HepG2 (cell line): ENCODE results near the gene MTCL1. TPM values are rescaled to one million over a fixed set of nuclear protein-coding genes. Genes with fewer than 3 reads are reported as not detected.

Experiments used
- ATAC-seq: fragments of 200-7000 bp; cut with Tn5 transposase; 3 replicates; pipeline ENCODE4 v1.9.1; 2020; ENCODE audit warnings: mild to moderate bottlenecking, moderate library complexity
- BruUV-seq: library from RNA; stranded (reverse); fragments of 400-500 nt; replicated peaks from 2 replicates; lab custom pipeline; 2021; lab: Mats Ljungman, UMichigan
- CTCF ChIA-PET: fragments of 300-600 bp; formaldehyde crosslinking; extraction: SDS; loops from one replicate; lab custom pipeline; 2021; ENCODE audit warnings: low total read pairs, inconsistent platforms, low intra/inter-chr PET ratio; lab: Yijun Ruan, JAX
- POLR2A ChIA-PET: fragments of 350-600 bp; sonication (Branson Sonifier 250); formaldehyde crosslinking; loops from one replicate; lab custom pipeline; 2020; ENCODE audit warnings: antibody characterized with exemption, inconsistent platforms; lab: Yijun Ruan, JAX
- DNase-seq: peaks from one replicate; pipeline ENCODE4 v3.0.0-alpha.2; 2015; ENCODE audit warnings: low spot score
- FAIRE-seq: peaks from 3 replicates; lab custom pipeline; 2011; peaks lifted over from hg19 to GRCh38; lab: Jason Lieb, UNC
- H2AFZ ChIP-seq: one replicate; pipeline ENCODE4 v1.6.1; 2011; ENCODE audit warnings: low read length, inconsistent platforms
- H3K27ac ChIP-seq: fragments of 300-600 bp; 3 replicates; pipeline ENCODE4 v1.8.0; 2011; ENCODE audit warnings: mixed run types, mild to moderate bottlenecking, mixed read lengths, low read length, inconsistent platforms; ENCODE audit not compliant: insufficient read depth; ENCODE audit errors: extremely low read length
- H3K27me3 ChIP-seq, 2 experiments: fragments of 200-600 bp in 1 of 2; 2 replicates in 1 of 2; 3 replicates in 1 of 2; pipeline versions ENCODE4 v1.6.0 to v1.8.0; 2011; ENCODE audit warnings: low read length in 2 of 2, mild to moderate bottlenecking in 2 of 2, moderate library complexity in 2 of 2, inconsistent platforms in 1 of 2; ENCODE audit not compliant: insufficient read depth in 2 of 2, control insufficient read depth in 1 of 2
- H3K36me3 ChIP-seq, 2 experiments: fragments of 200-600 bp in 1 of 2; replicated peaks in 1 of 2; 2 replicates in 1 of 2; 3 replicates in 1 of 2; pipeline versions ENCODE4 v1.5.1 to v1.8.0; 2011; ENCODE audit warnings: low read length in 2 of 2, inconsistent platforms in 1 of 2; ENCODE audit not compliant: insufficient read depth in 2 of 2, control insufficient read depth in 1 of 2
- H3K4me1 ChIP-seq: 2 replicates; pipeline ENCODE4 v1.5.1; 2012; ENCODE audit warnings: low read length, inconsistent platforms; ENCODE audit not compliant: insufficient read depth
- H3K4me2 ChIP-seq: 2 replicates; pipeline ENCODE4 v1.6.0; 2011; ENCODE audit warnings: low read depth, low read length, inconsistent platforms
- H3K4me3 ChIP-seq, 3 experiments: fragments of 200-600 bp in 1 of 3; sonication (generic), shearing (Covaris generic) in 1 of 3; replicated peaks in 1 of 3; 2 replicates each; pipeline ENCODE4 v1.5.1; 2011 to 2016; ENCODE audit warnings: low read length in 3 of 3, inconsistent platforms in 2 of 3, low read depth in 2 of 3, mild to moderate bottlenecking in 2 of 3, control low read depth in 1 of 3, mixed read lengths in 1 of 3; ENCODE audit not compliant: insufficient read depth in 1 of 3
- H3K79me2 ChIP-seq: one replicate; pipeline ENCODE4 v1.6.1; 2011; ENCODE audit warnings: low read length, inconsistent platforms; ENCODE audit not compliant: insufficient read depth
- H3K9ac ChIP-seq: 2 replicates; pipeline ENCODE4 v1.6.0; 2011; ENCODE audit warnings: mild to moderate bottlenecking, low read depth, low read length, inconsistent platforms; ENCODE audit not compliant: insufficient read depth
- H3K9me3 ChIP-seq: 2 replicates; pipeline ENCODE4 v1.5.1; 2012; ENCODE audit warnings: mild to moderate bottlenecking, low read length
- H4K20me1 ChIP-seq: 2 replicates; pipeline ENCODE4 v1.6.0; 2011; ENCODE audit warnings: inconsistent platforms, mild to moderate bottlenecking, low read length, moderate library complexity; ENCODE audit not compliant: insufficient read depth
- ATF7-NPFF ChIP-seq: sonication (generic); formaldehyde crosslinking; IDR thresholded peaks from 2 replicates; pipeline ENCODE4 v1.8.1; 2023; ENCODE audit warnings: mild to moderate bottlenecking, low read depth, missing genetic modification reagents, moderate library complexity
- CREM ChIP-seq, 2 experiments: sonication (generic) in 1 of 2; formaldehyde crosslinking in 1 of 2; IDR thresholded peaks; 2 replicates each; pipeline versions ENCODE4 v1.4.0 to v1.6.1; 2016 to 2020; ENCODE audit warnings: antibody characterized with exemption in 1 of 2, mild to moderate bottlenecking in 1 of 2, missing genetic modification reagents in 1 of 2
- ESRRA ChIP-seq: sonication (generic); formaldehyde crosslinking; IDR thresholded peaks from 2 replicates; pipeline ENCODE4 v1.5.1; 2020; ENCODE audit warnings: mild to moderate bottlenecking, low read depth, missing genetic modification reagents
- EZH2 ChIP-seq: conservative IDR thresholded peaks from 2 replicates; pipeline ENCODE4 v1.6.1; 2012; ENCODE audit warnings: mild to moderate bottlenecking, low read depth, low read length, moderate library complexity
- GATAD1 ChIP-seq: IDR thresholded peaks from 2 replicates; pipeline ENCODE4 v1.6.1; 2016; ENCODE audit warnings: missing genetic modification reagents, missing compliant biosample characterization
- GPN1 ChIP-seq: sonication (generic); formaldehyde crosslinking; IDR thresholded peaks from 2 replicates; pipeline ENCODE4 v1.5.1; 2020; ENCODE audit warnings: missing genetic modification reagents, borderline replicate concordance
- KDM3A ChIP-seq: IDR thresholded peaks from 2 replicates; pipeline ENCODE4 v1.6.1; 2018; ENCODE audit warnings: low read depth, missing compliant biosample characterization
- NFE2L1 ChIP-seq: sonication (generic); formaldehyde crosslinking; IDR thresholded peaks from 2 replicates; pipeline ENCODE4 v1.4.0; 2020; ENCODE audit warnings: missing genetic modification reagents, mild to moderate bottlenecking, borderline replicate concordance
- PAWR ChIP-seq: sonication (generic); formaldehyde crosslinking; IDR thresholded peaks from 2 replicates; pipeline ENCODE4 v1.4.0; 2020; ENCODE audit warnings: missing genetic modification reagents, mild to moderate bottlenecking, borderline replicate concordance
- RXRA ChIP-seq: sonication (generic); formaldehyde crosslinking; IDR thresholded peaks from 2 replicates; pipeline ENCODE4 v1.5.1; 2020; ENCODE audit warnings: missing genetic modification reagents
- TOE1 ChIP-seq: sonication (generic); formaldehyde crosslinking; IDR thresholded peaks from 2 replicates; pipeline ENCODE4 v1.4.0; 2020; ENCODE audit warnings: mild to moderate bottlenecking, missing genetic modification reagents
- XRCC5 ChIP-seq: fragments of 200-400 bp; formaldehyde crosslinking; optimal IDR thresholded peaks from 2 replicates; pipeline ENCODE3; 2017; ENCODE audit warnings: mild to moderate bottlenecking, low read length
- ZNF451 ChIP-seq: sonication (generic); formaldehyde crosslinking; IDR thresholded peaks from 2 replicates; pipeline ENCODE4 v1.5.0; 2020; ENCODE audit warnings: mild to moderate bottlenecking, missing genetic modification reagents
- ZNF644 ChIP-seq: IDR thresholded peaks from 2 replicates; pipeline ENCODE4 v1.6.1; 2016; ENCODE audit warnings: low read depth
- ZNF652 ChIP-seq: IDR thresholded peaks from 2 replicates; pipeline ENCODE4 v1.6.1; 2016; ENCODE audit warnings: low read depth, borderline replicate concordance
- ZNF703 ChIP-seq: sonication (generic); formaldehyde crosslinking; IDR thresholded peaks from 2 replicates; pipeline ENCODE4 v1.5.1; 2020; ENCODE audit warnings: missing genetic modification reagents, mild to moderate bottlenecking, moderate library complexity, borderline replicate concordance
- ZNF761 ChIP-seq: sonication (generic); formaldehyde crosslinking; conservative IDR thresholded peaks from 2 replicates; pipeline ENCODE4 v1.4.0; 2020; ENCODE audit warnings: mild to moderate bottlenecking, missing genetic modification reagents
- ZNF878 ChIP-seq: sonication (generic); formaldehyde crosslinking; IDR thresholded peaks from 2 replicates; pipeline ENCODE4 v1.8.1; 2023; ENCODE audit warnings: mild to moderate bottlenecking, missing genetic modification reagents, moderate library complexity
- WGBS: methylation state at CpG from one replicate; pipeline ENCODE4 v1.1.6; 2017; ENCODE audit warnings: low lambda C conversion rate; 5-methylcytosine and 5-hydroxymethylcytosine counted together
- in situ Hi-C: cut with HindIII; loops from 2 replicates; pipeline ENCODE4 v1.10.0; 2017; ENCODE audit warnings: low pct_unique_long_range_greater_than_20kb; ENCODE audit not compliant: extremely low pct_ligation_motif_present
- intact Hi-C: fragments of 100-400 bp; cut with micrococcal nuclease; formaldehyde crosslinking; loops from one replicate; pipeline ENCODE4 v1.10.0; 2022; ENCODE audit not compliant: unreplicated experiment
- polyA plus RNA-seq, 8 experiments: library from polyadenylated mRNA; depleted of rRNA in 3 of 8; stranded (reverse) in 7 of 8; unstranded in 1 of 8; fragments of >200 nt; fragmentation: Illumina TruSeq in 4 of 8; extraction: Trizol in 4 of 8; gene quantifications; 2 replicates each; pipeline versions ENCODE4 v1.2.1 to v1.2.3, GENCODE V29; 2011 to 2016; ENCODE audit warnings: low read depth in 4 of 8, missing spikeins in 1 of 8, mixed read lengths in 1 of 8; ENCODE audit not compliant: insufficient read depth in 1 of 8
- total RNA-seq, 5 experiments: library from RNA; depleted of rRNA; stranded (reverse); fragments of >200 nt; fragmentation: Illumina TruSeq; extraction: Trizol; gene quantifications; 2 replicates each; pipeline ENCODE4 v1.2.3, GENCODE V29; 2016; ENCODE audit warnings: low read depth in 1 of 5
- TF ChIP-seq, protein P1 (sequence below): sonication (generic); formaldehyde crosslinking; IDR thresholded peaks from 2 replicates; pipeline ENCODE4 v1.4.0; 2020; ENCODE audit warnings: missing genetic modification reagents
- TF ChIP-seq, protein P2 (sequence below): sonication (generic); formaldehyde crosslinking; IDR thresholded peaks from 2 replicates; pipeline ENCODE4 v1.8.0; 2022; ENCODE audit warnings: mild to moderate bottlenecking, missing genetic modification reagents, moderate library complexity

MTCL1 gene
- total and polyA plus RNA-seq, 2 of the 13 experiments (the other 11 are each of a cell fraction or from before 2014, with no cell fraction given): 3.1 to 3.2 TPM

DNA sequence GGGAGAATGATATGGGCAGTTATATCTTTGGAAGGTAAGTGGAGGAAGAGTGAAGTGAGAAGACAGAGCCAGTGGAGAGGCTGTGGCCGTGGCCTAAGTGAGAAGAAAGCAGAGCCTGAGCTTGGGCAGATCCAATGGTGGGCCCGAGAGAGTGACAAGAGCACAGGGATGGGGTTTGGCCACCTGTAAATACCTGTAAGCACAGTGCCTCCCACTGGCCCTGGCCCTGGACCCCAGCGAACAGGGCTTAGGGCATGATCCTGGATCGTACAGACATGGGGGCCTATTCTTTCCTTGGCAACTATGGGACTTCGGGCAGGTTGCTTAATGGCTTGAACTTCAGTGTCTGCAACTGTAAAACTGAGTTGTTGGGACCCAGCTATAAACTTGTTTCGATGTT lies 44.1 kb downstream of the MTCL1 start:
- ChIA-PET POLR2A (no interaction called here), CTCF (no interaction called here)
- Histone ChIP-seq H3K4me1 (no peaks in the 10 kb centered on the region), H3K9ac (no peak overlapping the region), H2AFZ (no peak overlapping the region), H3K36me3 (peaks cover 0 to 3% of the 10 kb centered on the region in 2 experiments; a peak in 1 of 5 replicates), H3K27ac (no peak overlapping the region), H3K27me3 (peaks cover 0 to 1% of the 10 kb centered on the region in 2 experiments; a peak in 1 of 5 replicates), H3K79me2 (no peaks in the 10 kb centered on the region), H3K9me3 (no peaks in the 10 kb centered on the region), H3K4me3 (no peak overlapping the region), H4K20me1 (no peaks in the 10 kb centered on the region), H3K4me2 (no peak overlapping the region)
- FAIRE-seq (no peak), ATAC-seq (no peak), DNase-seq (no peak)
- TF ChIP-seq XRCC5: no peak
- TF ChIP-seq RXRA (CRISPR knock-in tag): no peak
- TF ChIP-seq ZNF878 (CRISPR knock-in tag): no peak
- TF ChIP-seq CREM (IDR thresholded peaks at IDR 0.05): no peak
- no peak for TF ChIP-seq CREM (CRISPR knock-in tag; IDR thresholded peaks at IDR 0.05)
- TF ChIP-seq, protein P1, sequence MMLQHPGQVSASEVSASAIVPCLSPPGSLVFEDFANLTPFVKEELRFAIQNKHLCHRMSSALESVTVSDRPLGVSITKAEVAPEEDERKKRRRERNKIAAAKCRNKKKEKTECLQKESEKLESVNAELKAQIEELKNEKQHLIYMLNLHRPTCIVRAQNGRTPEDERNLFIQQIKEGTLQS (CRISPR knock-in tag): no peak
- TF ChIP-seq ESRRA (CRISPR knock-in tag): no peak
- TF ChIP-seq GPN1 (CRISPR knock-in tag): no peak
- TF ChIP-seq, protein P2, sequence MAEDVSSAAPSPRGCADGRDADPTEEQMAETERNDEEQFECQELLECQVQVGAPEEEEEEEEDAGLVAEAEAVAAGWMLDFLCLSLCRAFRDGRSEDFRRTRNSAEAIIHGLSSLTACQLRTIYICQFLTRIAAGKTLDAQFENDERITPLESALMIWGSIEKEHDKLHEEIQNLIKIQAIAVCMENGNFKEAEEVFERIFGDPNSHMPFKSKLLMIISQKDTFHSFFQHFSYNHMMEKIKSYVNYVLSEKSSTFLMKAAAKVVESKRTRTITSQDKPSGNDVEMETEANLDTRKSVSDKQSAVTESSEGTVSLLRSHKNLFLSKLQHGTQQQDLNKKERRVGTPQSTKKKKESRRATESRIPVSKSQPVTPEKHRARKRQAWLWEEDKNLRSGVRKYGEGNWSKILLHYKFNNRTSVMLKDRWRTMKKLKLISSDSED (CRISPR knock-in tag): no peak
- no peak for TF ChIP-seq NFE2L1
- TF ChIP-seq GATAD1 (CRISPR knock-in tag): no peak
- TF ChIP-seq ZNF644 (CRISPR knock-in tag): no peak
- no peak for TF ChIP-seq ZNF703 (CRISPR knock-in tag)
- no peak for TF ChIP-seq ZNF451 (CRISPR knock-in tag)
- TF ChIP-seq ZNF761: no peak
- TF ChIP-seq ZNF652 (CRISPR knock-in tag): no peak
- TF ChIP-seq PAWR (CRISPR knock-in tag): no peak
- no peak for TF ChIP-seq KDM3A (CRISPR knock-in tag)
- TF ChIP-seq ATF7-NPFF (CRISPR knock-in tag): no peak
- no peak for TF ChIP-seq EZH2
- no peak for TF ChIP-seq TOE1 (CRISPR knock-in tag)
- intact Hi-C loops (no loop called here), in situ Hi-C loops (no loop called here)
- WGBS: 90% methylated on average over 4 of the region's 6 CpGs
- BruUV-seq: no TSS peak
